Esophagus muscularis mucosa (tissue), 3 donors: ENCODE measurements around the gene C8B.

ENCODE experiments used
- POLR2AphosphoS5 ChIP-seq, 2 donors: sonication (generic); formaldehyde crosslinking; IDR thresholded peaks; one replicate each; pipeline ENCODE4 v1.6.1; 2017; ENCODE audit warnings: antibody characterized with exemption in 2 of 2
- TF ChIP-seq, protein P1 (sequence below), 3 experiments: fragments of 200-600 bp in 2 of 3; fragments of 450-650 bp in 1 of 3; sonication (generic) in 2 of 3; IDR thresholded peaks; one replicate each; pipeline ENCODE4 v1.5.1; 2017 to 2019; ENCODE audit warnings: antibody characterized with exemption in 3 of 3, mild to moderate bottlenecking in 2 of 3, moderate library complexity in 1 of 3

DNA sequence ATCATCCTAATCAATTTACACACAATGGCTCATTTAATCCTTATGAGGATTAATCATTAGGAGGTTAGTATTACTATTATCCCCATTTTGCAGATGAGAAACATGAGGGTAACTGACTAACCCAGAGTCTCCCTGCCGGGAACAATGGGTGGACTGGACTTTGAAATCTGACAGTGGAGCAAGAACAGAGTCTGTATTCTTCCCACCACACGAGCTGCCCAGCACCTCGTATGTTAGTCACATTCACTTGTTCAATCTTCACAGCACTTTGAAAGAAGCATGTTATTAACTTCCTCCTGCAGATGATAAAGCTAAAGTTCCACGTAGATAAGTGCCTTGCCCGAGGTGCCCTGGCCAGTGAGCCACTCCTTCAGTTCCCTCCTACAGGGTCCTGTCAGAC lies 12.4 kb downstream of the C8B start:
- no peak for TF ChIP-seq POLR2AphosphoS5 (IDR thresholded peaks at IDR 0.05)
- TF ChIP-seq, protein P1, sequence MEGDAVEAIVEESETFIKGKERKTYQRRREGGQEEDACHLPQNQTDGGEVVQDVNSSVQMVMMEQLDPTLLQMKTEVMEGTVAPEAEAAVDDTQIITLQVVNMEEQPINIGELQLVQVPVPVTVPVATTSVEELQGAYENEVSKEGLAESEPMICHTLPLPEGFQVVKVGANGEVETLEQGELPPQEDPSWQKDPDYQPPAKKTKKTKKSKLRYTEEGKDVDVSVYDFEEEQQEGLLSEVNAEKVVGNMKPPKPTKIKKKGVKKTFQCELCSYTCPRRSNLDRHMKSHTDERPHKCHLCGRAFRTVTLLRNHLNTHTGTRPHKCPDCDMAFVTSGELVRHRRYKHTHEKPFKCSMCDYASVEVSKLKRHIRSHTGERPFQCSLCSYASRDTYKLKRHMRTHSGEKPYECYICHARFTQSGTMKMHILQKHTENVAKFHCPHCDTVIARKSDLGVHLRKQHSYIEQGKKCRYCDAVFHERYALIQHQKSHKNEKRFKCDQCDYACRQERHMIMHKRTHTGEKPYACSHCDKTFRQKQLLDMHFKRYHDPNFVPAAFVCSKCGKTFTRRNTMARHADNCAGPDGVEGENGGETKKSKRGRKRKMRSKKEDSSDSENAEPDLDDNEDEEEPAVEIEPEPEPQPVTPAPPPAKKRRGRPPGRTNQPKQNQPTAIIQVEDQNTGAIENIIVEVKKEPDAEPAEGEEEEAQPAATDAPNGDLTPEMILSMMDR (IDR thresholded peaks at IDR 0.05): no peak
